ENCODE data around the gene NAV2. TPM values are rescaled to one million over a fixed set of nuclear protein-coding genes. Genes with fewer than 3 reads are reported as not detected.

Gene NAV2
- total RNA-seq, 1 experiment from 2014 or later: 22.7 TPM

- no peaks in the 10 kb centered on the region for H3K27me3 ChIP-seq (ENCODE audit: control insufficient read depth, insufficient read depth, low read length)
- ATAC-seq (no peak), DNase-seq (ENCODE audit: low read depth, low spot score) (no peak)
- TF ChIP-seq SIN3A (IDR thresholded peaks at IDR 0.05; ENCODE audit: borderline replicate concordance, insufficient read depth, low read depth, low read length): no peak
- no peaks in the 10 kb centered on the region for H3K36me3 ChIP-seq (ENCODE audit: control insufficient read depth, insufficient read depth, low read length)
- ChIA-PET CTCF (no interaction called here), POLR2A (no interaction called here)
- intact Hi-C loops (cut with micrococcal nuclease; ENCODE audit: unreplicated experiment) (loop anchor here (10.0 kb wide), 1 partner anchor 241 kb away; no protein-coding TSS in a partner anchor), in situ Hi-C loops (cut with HindIII; ENCODE audit: low pct_unique_long_range_greater_than_20kb, low sequenced_read_pairs) (no loop called here)
- H3K4me1 ChIP-seq (ENCODE audit: control insufficient read depth, insufficient read depth, low read length): 0 out of 2 replicates have a peak, but pooled peaks cover 1% of the 10 kb centered on the region
- no peaks in the 10 kb centered on the region for H3K9me3 ChIP-seq (ENCODE audit: control insufficient read depth, insufficient read depth, low read depth, low read length)
- no peak overlapping the region for H3K4me3 ChIP-seq (ENCODE audit: low read depth in 2 of 2, low read length in 2 of 2)
- H3K27ac ChIP-seq (ENCODE audit: low read length): no peak overlapping the region
- BruUV-seq (replicated peaks): no TSS peak
Observed at GRCh38 chr11:19805827-19806226, 93.2 kb downstream of the NAV2 start.

- no peaks in the 10 kb centered on the region for H3K36me3 ChIP-seq (ENCODE audit: control insufficient read depth, insufficient read depth, low read length)
- intact Hi-C loops (cut with micrococcal nuclease; ENCODE audit: unreplicated experiment) (loop anchor here (10.0 kb wide), 1 partner anchor 241 kb away; no protein-coding TSS in a partner anchor), in situ Hi-C loops (cut with HindIII; ENCODE audit: low pct_unique_long_range_greater_than_20kb, low sequenced_read_pairs) (no loop called here)
- CTCF ChIA-PET: no interaction called here
- DNase-seq (ENCODE audit: low read depth, low spot score): no peak
- POLR2A ChIA-PET: no interaction called here
- H3K9me3 ChIP-seq (ENCODE audit: control insufficient read depth, insufficient read depth, low read depth, low read length): no peaks in the 10 kb centered on the region
- no peaks in the 10 kb centered on the region for H3K27me3 ChIP-seq (ENCODE audit: control insufficient read depth, insufficient read depth, low read length)
- no peak for ATAC-seq
- H3K4me3 ChIP-seq (ENCODE audit: low read depth in 2 of 2, low read length in 2 of 2): no peak overlapping the region
- H3K27ac ChIP-seq (ENCODE audit: low read length): no peak overlapping the region
- H3K4me1 ChIP-seq (ENCODE audit: control insufficient read depth, insufficient read depth, low read length): no peaks in the 10 kb centered on the region
- TF ChIP-seq REST (IDR thresholded peaks at IDR 0.05; ENCODE audit: insufficient read depth in 1 of 2, low read depth in 2 of 2, low read length in 1 of 2): no peak
- no peak for TF ChIP-seq SIN3A (IDR thresholded peaks at IDR 0.05; ENCODE audit: borderline replicate concordance, insufficient read depth, low read depth, low read length)
- no peak for TF ChIP-seq CTCF (IDR thresholded peaks at IDR 0.05)
- no peak for TF ChIP-seq TCF7L2 (IDR thresholded peaks at IDR 0.05; ENCODE audit: low read depth, low read length)
- TF ChIP-seq POLR2AphosphoS5 (IDR thresholded peaks at IDR 0.05; ENCODE audit: low read depth, low read length): no peak
- BruUV-seq (replicated peaks): no TSS peak
Observed at GRCh38 chr11:19806251-19806650, 93.6 kb downstream of the NAV2 start.

GRCh38 chr11:19808076-19808911 lies 95.7 kb downstream of the NAV2 start:
- DNase-seq (ENCODE audit: low read depth, low spot score): no peak

More at GRCh38 chr11:19808076-19808911, 95.7 kb downstream of the NAV2 start:
- Histone ChIP-seq H3K36me3 (ENCODE audit: control insufficient read depth, insufficient read depth, low read length) (no peaks in the 10 kb centered on the region), H3K9me3 (ENCODE audit: control insufficient read depth, insufficient read depth, low read depth, low read length) (no peaks in the 10 kb centered on the region), H3K4me3 (ENCODE audit: low read depth in 2 of 2, low read length in 2 of 2) (no peak overlapping the region), H3K27me3 (ENCODE audit: control insufficient read depth, insufficient read depth, low read length) (no peaks in the 10 kb centered on the region), H3K27ac (ENCODE audit: low read length) (no peak overlapping the region), H3K4me1 (ENCODE audit: control insufficient read depth, insufficient read depth, low read length) (no peaks in the 10 kb centered on the region)
- POLR2A ChIA-PET: no interaction called here
- ATAC-seq: no peak
- intact Hi-C loops (cut with micrococcal nuclease; ENCODE audit: unreplicated experiment) (loop anchor here (10.0 kb wide), 1 partner anchor 243 kb away; no protein-coding TSS in a partner anchor), in situ Hi-C loops (cut with HindIII; ENCODE audit: low pct_unique_long_range_greater_than_20kb, low sequenced_read_pairs) (no loop called here)
- no peak for TF ChIP-seq TCF7L2 (IDR thresholded peaks at IDR 0.05; ENCODE audit: low read depth, low read length)
- peak; percentile 44; the same call in 1 of the 2 replicates for TF ChIP-seq CTCF (IDR thresholded peaks at IDR 0.05)
- TF ChIP-seq REST (IDR thresholded peaks at IDR 0.05; ENCODE audit: insufficient read depth in 1 of 2, low read depth in 2 of 2, low read length in 1 of 2): no peak
- CTCF ChIA-PET: interaction anchor here (0.6 kb wide), 1 partner anchor 16 kb away, joined by 3 read pairs; no protein-coding TSS in a partner anchor
- BruUV-seq (replicated peaks): no TSS peak
